Measurements from ENCODE around the gene CNTN4. TPM values are rescaled to one million over a fixed set of nuclear protein-coding genes. Genes with fewer than 3 reads are reported as not detected.
"Not testable (repeated sequence)": the region's sequence is repeated elsewhere in the genome, so short reads cannot be mapped to it uniquely, and the experiment has no call there.

The CNTN4 gene
- polyA plus RNA-seq, 1 experiment, result not detected

- Histone ChIP-seq H3K4me3 (ENCODE audit: low read depth, low read length) (no peak overlapping the region), H3K27me3 (ENCODE audit: control insufficient read depth, insufficient read depth, low read length) (no peaks in the 10 kb centered on the region), H3K9me3 (ENCODE audit: control insufficient read depth, insufficient read depth, low read length) (peaks cover 19% of the 10 kb centered on the region), H3K27ac (ENCODE audit: low read depth, low read length) (no peak overlapping the region)
- DNase-seq (ENCODE audit: low read depth, low spot score), result no peak
- CTCF ChIA-PET, result no interaction called here
- no peak for TF ChIP-seq CTCF (IDR thresholded peaks at IDR 0.05; ENCODE audit: low read depth, low read length)
- POLR2A ChIA-PET, result no interaction called here
Observed at GRCh38 chr3:2810723-2811122, 712.1 kb downstream of the CNTN4 start.

- TF ChIP-seq CTCF (IDR thresholded peaks at IDR 0.05; ENCODE audit: low read depth, low read length), result no peak
- POLR2A ChIA-PET, result no interaction called here
Observed at GRCh38 chr3:2819571-2819970, 720.9 kb downstream of the CNTN4 start.

GRCh38 chr3:2820982-2821381 lies 722.3 kb downstream of the CNTN4 start:
- H3K27ac ChIP-seq (ENCODE audit: low read depth, low read length); CTCF ChIA-PET; DNase-seq (ENCODE audit: low read depth, low spot score); H3K4me3 ChIP-seq (ENCODE audit: low read depth, low read length); H3K27me3 ChIP-seq (ENCODE audit: control insufficient read depth, insufficient read depth, low read length); POLR2A ChIA-PET: not testable (repeated sequence)
- peaks cover 22% of the 10 kb centered on the region for H3K9me3 ChIP-seq (ENCODE audit: control insufficient read depth, insufficient read depth, low read length)

More at GRCh38 chr3:2819571-2819970, 720.9 kb downstream of the CNTN4 start:
- H3K4me3 ChIP-seq (ENCODE audit: low read depth, low read length), result no peak overlapping the region
- H3K9me3 ChIP-seq (ENCODE audit: control insufficient read depth, insufficient read depth, low read length), result peaks cover 17% of the 10 kb centered on the region
- H3K27me3 ChIP-seq (ENCODE audit: control insufficient read depth, insufficient read depth, low read length), result no peaks in the 10 kb centered on the region
- CTCF ChIA-PET, result no interaction called here
- H3K27ac ChIP-seq (ENCODE audit: low read depth, low read length), result no peak overlapping the region
- DNase-seq (ENCODE audit: low read depth, low spot score), result no peak

- Histone ChIP-seq H3K9me3 (ENCODE audit: control insufficient read depth, insufficient read depth, low read length) (peaks cover 25% of the 10 kb centered on the region), H3K27ac (ENCODE audit: low read depth, low read length) (no peak overlapping the region), H3K4me3 (ENCODE audit: low read depth, low read length) (no peak overlapping the region), H3K27me3 (ENCODE audit: control insufficient read depth, insufficient read depth, low read length) (no peaks in the 10 kb centered on the region)
- no peak for TF ChIP-seq CTCF (IDR thresholded peaks at IDR 0.05; ENCODE audit: low read depth, low read length)
- ChIA-PET CTCF (no interaction called here), POLR2A (no interaction called here)
- DNase-seq (ENCODE audit: low read depth, low spot score), result no peak
Observed at GRCh38 chr3:2822611-2823010, 723.9 kb downstream of the CNTN4 start.

GRCh38 chr3:2823031-2823430 lies 724.4 kb downstream of the CNTN4 start:
- ChIA-PET CTCF (no interaction called here), POLR2A (no interaction called here)
- H3K4me3 ChIP-seq (ENCODE audit: low read depth, low read length), result no peak overlapping the region
- no peaks in the 10 kb centered on the region for H3K27me3 ChIP-seq (ENCODE audit: control insufficient read depth, insufficient read depth, low read length)
- peaks cover 25% of the 10 kb centered on the region for H3K9me3 ChIP-seq (ENCODE audit: control insufficient read depth, insufficient read depth, low read length)
- no peak for DNase-seq (ENCODE audit: low read depth, low spot score)
- no peak for TF ChIP-seq CTCF (IDR thresholded peaks at IDR 0.05; ENCODE audit: low read depth, low read length)
- no peak overlapping the region for H3K27ac ChIP-seq (ENCODE audit: low read depth, low read length)
